ENCODE results near the gene ABHD1.

The ABHD1 gene

DNA sequence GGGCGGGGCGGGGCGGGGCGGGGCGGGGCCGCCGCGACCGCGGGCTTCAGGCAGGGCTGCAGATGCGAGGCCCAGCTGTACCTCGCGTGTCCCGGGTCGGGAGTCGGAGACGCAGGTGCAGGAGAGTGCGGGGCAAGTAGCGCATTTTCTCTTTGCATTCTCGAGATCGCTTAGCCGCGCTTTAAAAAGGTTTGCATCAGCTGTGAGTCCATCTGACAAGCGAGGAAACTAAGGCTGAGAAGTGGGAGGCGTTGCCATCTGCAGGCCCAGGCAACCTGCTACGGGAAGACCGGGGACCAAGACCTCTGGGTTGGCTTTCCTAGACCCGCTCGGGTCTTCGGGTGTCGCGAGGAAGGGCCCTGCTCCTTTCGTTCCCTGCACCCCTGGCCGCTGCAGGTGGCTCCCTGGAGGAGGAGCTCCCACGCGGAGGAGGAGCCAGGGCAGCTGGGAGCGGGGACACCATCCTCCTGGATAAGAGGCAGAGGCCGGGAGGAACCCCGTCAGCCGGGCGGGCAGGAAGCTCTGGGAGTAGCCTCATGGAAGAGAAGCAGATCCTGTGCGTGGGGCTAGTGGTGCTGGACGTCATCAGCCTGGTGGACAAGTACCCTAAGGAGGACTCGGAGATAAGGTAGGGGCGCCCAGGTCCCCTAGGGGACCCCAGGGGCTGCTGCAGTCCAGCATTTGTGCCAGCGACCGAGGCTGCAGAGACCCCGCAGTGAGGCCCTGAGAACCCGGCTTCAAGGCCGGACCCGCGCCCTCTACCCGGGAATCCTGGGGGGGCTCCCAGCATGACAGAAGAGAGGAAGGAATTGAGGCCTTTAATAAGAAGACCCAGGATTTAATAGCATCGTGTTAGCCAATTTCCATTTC is 36.7 kb upstream of the ABHD1 start, which contains the start of gene KHK:
Gene KHK, plus strand, starts transcription at position 49 of the 870 bp plus-strand sequence. Its CDS starts 488 bp downstream, at position 537.
- no peak for DNase-seq (ENCODE audit: low spot score)

DNA sequence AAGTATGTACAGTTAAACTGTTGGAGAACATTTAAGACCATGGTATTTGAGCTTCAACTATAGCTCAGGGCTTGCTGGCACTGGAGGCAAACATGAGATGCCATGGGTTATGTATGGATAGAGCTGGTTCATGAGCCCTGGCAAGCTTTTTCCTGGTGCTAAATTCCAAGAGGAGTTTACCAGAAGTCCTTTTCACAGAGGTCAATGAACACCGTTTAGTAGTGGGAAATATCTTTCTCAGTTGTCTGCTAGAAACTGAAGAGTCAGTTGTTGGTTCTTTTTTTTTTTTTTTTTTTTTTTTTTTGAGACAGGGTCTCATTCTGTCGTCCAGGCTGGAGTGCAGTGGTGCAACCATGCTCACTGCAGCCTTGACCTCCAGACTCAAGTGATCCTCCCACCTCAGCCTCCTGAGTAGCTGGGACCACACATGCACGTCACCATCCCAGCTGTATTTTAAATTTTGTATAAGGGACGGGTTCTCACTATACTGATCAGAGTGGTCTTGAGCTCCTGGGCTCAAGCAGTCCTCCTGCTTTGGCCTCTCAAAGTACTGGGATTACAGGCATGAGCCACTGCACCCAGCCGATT is 35.7 kb upstream of the ABHD1 start:
- DNase-seq (ENCODE audit: low spot score), result no peak

DNA sequence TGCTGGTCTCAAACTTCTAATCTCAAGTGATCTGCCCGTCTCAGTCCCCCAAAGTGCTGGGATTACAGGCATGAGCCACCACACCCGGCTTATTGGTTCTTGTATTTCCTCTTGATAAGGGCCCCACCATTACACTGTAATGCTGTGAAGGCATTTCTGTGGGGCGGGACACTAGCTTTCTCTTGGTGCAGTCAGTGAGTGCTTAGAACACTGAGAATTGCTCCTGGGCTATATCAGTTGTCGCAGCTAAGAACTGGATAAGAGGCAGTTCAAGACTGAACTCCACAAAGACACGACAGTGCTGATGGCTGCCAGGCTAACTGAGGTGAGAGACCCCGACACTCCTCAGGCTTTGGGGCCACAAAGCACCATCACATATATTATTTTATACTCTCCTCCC is 35.0 kb upstream of the ABHD1 start:
- no peak for DNase-seq (ENCODE audit: low spot score)

DNA sequence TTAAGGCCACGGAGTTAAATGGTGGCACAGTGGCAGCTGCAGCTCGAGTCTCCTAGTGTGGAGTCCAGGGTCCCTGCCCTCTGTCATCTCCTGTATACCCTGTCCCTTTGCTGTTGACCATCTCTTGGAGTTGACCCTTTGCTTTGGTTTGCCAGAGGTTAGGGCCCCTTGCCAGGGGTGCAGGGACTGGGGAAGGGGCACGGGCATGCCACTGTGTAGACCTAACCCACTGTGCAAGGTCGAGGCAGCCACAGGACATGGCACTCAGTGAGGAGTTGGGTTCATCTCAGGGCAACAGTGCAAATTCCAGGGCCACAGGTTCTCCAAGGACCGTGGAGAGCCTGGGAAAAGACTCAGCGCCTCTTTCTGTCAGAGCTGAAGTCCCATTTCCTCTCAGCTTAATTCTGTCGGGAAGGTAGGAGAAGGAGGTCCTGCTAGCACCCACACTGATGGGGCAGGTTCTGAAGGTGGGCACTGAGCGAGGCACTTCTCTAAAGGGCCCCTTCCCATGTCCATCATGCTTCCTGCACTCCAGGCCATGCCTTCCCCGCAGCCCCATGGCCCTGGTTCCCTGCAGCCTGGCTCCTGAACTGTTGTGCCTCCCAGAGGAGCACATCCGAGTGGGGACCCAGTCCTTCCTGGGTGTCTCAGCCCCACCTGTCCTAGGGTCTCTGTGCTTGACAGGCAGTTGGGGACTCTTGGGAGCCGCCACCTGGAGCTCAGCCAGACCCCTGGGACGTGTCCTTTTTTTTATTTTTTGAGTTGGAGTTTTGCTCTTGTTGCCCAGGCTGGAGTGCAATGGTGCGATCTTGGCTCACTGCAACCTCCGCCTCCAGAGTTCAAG is 34.3 kb upstream of the ABHD1 start:
- DNase-seq (ENCODE audit: low spot score), result no peak

DNA sequence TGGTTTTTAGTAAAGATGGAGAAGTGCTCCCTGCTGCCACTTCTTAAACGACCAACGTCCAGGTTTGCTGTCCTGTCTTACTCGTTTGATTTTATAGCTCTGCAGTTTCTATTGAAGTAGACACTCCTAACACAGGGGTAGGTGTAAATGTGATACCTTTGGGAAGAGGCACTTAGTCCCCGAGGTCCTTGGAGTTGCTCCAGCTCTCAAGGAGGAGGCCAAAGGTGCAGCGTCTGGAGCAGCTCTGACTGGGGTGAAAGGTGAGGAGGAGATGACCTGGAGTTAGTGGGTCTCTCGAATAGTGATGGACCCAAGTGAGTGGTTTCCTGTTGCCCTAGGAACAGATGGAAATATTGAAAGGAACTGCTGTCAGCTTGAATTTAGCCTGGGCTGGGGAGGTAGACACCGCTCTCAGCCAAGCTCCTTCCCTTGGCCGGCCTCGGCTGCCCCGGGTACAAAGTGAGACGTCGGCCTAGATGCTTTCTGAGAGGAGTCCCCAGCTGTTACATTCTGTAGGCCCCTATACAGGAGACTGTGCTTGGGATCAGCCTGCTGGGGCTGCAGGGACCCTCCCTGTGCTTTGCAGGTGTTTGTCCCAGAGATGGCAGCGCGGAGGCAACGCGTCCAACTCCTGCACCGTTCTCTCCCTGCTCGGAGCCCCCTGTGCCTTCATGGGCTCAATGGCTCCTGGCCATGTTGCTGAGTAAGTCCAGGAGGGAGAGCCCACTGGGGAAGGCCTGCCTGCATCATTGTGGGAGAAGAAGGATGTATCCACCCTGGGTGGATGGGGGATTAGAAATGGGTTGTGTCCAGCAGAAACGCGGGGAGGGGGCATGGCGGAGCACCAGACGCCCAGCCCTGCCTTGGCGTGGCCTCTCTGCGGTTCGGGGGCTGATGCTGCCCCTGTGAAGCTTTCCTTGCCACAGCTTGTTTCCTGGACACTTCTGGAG is 31.6 kb upstream of the ABHD1 start:
- DNase-seq (ENCODE audit: low spot score), result no peak

DNA sequence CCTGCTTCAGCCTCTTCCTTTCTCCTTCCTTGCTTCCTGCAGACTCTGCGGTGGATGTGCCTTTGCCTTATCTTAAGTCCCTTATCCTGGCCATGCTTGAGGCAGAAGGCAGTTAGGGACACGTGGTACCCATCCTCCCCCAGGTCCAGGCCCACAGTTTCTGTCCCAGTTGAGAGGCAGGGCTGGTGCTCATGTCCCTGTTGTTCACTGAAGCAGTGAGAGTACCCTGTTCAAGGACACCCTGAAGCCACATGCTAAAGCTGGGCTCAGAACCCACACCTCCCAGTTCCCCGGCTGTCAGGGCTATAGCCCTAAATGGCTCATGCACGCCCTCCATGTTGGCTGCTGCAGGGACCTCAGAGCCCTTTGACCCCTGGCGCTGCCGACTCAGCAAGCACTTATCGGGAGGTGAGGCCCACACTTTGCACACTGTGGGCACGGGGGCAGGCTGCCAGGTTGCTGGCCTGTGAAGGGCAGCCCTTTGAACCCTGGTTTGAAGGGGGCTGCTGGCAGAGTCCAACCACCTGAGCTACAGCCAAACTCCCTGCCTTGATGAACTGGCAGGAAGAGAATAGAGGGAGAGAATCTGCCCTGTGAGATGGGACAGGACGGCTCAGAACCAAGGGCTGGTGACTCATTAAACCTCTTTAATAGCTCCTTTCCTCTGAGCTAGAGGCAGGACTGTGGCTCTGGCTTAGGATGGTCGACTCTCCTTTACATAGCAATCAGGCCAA is 30.8 kb upstream of the ABHD1 start:
- no peak for DNase-seq (ENCODE audit: low spot score)

DNA sequence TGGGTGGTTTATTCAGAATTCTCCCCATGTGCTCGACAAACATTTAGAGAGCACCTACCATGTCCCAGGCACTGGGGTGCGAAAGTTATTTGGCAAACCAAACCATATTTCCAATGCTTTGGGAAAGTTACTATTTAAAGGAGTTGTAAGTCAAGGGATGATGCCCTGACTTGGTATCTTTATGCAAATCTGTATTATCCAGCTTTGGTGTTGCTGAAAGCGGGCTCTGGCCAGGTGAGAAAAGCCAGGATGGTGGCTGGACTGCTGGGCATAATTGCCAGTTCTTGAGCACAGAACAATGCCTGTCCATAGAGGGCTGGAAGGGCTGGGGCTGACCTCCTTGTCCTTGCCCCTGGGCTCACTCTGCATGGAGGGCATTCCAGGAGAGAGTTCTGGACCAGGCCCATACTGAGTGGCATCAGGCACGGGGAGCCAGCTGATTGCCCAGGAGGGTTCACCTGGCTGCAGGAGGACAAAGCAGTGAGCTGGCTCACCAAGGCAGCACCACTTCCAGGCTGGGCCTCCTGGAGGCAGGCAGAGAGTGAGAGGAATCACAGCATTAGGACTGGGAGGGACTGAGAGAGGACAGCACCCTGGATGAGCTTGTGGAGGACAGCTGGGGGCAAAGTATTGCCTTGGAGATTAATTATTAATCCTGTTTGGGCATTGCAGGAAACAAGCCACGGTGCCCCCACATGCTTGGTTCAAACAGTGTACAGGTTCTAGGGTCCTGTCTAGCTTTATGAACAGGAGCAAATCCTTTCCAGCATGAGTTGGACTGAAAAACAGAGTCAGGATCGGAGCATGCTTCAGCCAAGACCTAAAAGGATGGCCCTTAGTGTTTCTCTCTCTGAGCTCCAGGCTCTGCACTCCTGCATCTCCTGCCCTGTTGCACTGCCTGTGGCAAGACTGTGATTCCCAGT is 29.9 kb upstream of the ABHD1 start:
- no peak for DNase-seq (ENCODE audit: low spot score)

DNA sequence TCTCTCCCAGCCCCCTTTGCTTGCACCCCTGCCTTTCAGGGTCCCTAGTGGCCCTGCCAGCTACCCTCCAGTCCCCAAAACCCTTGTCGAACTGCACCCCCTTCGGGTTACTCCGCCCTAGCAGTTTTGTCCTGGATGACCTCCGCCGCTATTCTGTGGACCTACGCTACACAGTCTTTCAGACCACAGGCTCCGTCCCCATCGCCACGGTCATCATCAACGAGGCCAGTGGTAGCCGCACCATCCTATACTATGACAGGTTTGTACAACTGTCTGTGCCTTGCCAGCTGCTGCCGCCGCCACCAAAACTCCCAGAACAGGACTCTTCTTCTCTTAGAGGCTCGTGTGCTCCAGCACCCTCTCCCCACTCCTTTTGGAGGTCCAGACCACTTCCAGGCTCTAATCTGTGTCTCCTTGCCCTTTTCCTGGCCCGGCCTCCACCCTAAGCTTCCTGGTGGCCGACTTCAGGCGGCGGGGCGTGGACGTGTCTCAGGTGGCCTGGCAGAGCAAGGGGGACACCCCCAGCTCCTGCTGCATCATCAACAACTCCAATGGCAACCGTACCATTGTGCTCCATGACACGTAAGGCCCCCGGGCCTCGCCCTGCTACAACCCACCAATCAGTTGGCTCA is 29.1 kb upstream of the ABHD1 start:
- DNase-seq (ENCODE audit: low spot score), result no peak

DNA sequence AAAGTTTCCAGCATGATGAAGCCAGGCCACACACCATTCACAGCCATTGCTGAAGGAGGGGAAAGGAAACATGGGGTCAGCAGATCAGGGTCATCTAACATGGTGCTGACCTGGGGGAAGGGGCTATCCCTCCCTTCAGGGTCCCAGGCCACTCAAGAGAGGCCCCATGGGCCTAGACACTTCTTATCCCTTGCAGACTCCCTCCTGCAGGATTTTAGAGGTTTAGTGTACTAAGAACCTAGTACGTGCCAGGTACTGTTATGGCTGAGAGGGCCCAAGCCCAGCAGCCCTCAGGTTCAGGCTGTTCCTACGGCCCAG is 28.2 kb upstream of the ABHD1 start:
- DNase-seq (ENCODE audit: low spot score), result no peak

DNA sequence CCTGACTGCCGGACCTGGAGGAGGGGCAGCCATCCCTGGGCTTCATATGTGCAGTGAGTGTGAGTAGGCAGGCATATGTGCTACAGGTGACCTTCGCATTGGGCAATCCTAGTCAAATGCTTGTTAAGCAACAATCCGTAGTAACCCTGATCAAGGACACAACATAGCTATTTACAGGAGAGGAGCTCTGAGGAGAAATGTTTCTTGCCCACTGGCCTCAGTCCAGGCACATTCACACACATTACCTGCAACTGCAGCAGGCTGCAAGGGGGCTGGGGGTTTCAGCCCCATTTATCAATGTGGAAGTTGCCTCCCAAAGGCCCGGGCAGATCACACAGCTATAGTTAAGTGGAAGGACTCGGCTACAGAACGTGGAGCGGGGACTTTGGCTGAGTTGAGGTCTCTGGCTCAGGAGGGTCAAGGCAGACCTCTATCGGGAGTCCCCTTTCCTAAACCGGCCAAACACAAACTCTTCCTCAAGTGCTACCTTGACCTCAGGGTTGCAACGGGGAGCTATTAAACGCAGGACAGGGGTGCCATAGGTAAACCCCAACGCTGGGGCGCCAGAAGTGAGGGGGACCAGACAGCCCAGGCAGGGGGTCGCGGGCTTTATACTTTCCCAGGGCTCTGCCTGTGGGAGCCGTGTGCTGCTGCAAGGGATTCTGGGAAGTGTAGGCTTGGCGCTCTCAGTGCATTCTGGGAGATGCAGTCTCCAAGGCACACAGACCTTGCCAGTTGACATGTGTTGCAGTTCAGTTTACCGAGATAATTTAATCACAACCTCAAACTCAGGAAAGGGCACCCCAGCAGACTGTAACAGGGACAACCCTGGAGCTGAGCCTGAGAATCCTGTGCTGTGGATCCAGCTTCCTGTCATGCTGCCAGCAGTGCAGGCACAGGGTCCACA is 27.6 kb upstream of the ABHD1 start:
- peak; percentile 56 for DNase-seq (ENCODE audit: low spot score)

DNA sequence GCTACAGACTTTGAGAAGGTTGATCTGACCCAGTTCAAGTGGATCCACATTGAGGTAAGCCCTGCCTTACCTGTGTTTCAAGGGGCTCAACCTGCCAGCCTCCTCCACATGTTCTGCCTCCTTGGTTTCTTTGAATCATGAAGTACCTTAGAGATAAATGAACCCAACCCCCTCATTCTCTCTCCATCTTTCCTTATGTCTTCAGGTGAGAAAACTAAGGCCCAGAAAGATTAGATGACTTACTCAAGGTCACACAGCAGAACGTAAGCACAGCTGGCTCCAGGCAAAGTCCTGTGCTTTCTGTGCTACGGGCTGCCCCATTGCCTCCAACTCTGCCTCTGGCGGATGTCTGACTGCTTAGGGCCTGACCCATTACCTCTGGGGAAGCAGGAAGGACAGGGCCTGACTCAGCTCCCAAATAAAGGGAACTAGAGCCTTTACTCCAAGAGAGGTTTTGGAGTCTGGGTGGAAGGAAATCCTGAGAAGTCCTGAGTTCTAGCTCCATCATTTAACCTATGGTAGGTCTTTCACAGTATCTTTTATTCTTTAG is 26.8 kb upstream of the ABHD1 start:
- DNase-seq (ENCODE audit: low spot score), result no peak

DNA sequence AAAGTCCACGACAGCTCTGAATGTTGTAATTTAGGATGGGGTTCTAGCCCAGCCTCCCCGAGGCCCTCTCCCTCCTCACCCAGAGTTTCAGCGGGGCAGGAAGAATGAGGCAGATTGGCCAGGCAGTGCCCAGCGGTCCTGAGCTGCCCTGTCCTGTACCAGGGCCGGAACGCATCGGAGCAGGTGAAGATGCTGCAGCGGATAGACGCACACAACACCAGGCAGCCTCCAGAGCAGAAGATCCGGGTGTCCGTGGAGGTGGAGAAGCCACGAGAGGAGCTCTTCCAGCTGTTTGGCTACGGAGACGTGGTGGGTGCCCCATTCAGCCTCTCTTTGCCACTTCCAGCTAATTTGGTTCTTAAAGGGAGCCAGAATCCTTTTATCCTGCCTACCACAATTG is 26.3 kb upstream of the ABHD1 start:
- no peak for DNase-seq (ENCODE audit: low spot score)

DNA sequence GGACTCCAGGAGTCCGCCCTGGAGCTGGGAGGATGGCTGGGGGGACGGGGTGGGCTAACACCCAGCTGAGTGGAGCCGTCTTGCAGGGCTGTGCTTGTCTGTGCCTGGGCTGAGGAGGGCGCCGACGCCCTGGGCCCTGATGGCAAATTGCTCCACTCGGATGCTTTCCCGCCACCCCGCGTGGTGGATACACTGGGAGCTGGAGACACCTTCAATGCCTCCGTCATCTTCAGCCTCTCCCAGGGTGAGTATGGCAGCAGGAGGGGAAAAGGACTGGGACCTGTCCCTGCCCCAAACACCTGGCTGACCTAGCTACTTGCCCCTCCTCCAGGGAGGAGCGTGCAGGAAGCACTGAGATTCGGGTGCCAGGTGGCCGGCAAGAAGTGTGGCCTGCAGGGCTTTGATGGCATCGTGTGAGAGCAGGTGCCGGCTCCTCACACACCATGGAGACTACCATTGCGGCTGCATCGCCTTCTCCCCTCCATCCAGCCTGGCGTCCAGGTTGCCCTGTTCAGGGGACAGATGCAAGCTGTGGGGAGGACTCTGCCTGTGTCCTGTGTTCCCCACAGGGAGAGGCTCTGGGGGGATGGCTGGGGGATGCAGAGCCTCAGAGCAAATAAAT is 24.2 kb upstream of the ABHD1 start:
- DNase-seq (ENCODE audit: low spot score), result no peak

DNA sequence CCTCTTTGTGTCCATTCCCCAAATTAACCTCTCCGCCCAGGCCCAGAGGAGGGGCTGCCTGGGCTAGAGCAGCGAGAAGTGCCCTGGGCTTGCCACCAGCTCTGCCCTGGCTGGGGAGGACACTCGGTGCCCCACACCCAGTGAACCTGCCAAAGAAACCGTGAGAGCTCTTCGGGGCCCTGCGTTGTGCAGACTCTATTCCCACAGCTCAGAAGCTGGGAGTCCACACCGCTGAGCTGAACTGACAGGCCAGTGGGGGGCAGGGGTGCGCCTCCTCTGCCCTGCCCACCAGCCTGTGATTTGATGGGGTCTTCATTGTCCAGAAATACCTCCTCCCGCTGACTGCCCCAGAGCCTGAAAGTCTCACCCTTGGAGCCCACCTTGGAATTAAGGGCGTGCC is 23.6 kb upstream of the ABHD1 start:
- no peak for DNase-seq (ENCODE audit: low spot score)

DNA sequence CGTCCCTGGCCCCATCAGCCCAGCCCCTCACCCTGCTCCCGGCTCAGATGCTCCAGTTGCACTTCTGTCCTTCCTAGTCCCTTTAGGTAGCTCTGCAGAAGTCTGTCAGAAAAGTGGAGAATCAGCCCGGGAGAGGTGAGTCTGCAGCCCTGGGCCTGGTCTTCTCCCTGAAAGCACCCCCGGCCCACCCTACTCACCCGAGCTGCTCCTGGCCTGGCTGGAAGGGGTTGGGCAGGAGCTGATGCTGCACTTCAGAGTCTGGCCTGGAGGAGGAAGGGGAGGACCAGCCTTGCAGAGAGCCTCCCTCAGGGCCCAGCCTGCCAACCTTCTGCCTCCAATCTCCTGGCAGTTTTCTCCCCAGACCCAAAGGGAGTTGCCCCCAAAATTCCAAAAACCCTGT is 21.3 kb upstream of the ABHD1 start:
- no peak for DNase-seq (ENCODE audit: low spot score)

DNA sequence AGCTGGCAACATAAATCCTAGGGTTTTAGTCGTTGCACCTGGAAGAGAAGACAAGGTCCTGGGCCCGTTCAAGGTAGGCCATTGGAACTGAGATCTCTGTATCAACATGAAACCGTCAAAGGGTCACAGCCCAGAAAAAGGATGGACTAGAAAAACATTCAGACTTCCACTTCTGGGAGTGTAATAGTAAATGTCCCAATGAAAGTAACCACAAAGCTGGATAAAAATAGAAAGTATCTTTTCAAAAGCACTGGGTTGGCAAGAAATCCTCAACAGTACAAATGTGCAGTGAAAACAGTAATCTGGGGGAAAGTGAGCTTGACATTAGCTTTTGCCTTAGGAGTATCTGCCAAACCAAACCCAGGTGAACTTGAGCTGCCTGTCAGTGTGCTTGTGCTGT is 17.6 kb upstream of the ABHD1 start:
- DNase-seq (ENCODE audit: low spot score), result no peak

DNA sequence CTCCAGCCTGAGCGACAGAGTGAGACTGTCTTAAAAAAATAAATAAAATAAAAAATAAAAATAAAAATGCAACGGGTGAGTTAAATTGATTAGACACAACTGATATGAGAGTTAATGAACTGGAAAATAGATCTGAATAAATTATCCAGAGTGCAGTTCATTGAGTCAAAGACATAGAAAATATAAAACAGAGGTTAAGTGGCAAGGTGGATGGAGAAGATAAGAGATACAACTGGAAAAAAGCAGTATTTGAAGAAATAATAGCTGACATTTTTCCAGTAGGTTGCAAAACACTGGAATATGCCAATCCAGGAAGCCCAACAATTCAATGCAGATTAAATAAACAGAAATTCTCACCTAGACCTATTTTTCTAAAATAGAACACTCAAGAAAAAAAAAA is 15.4 kb upstream of the ABHD1 start:
- DNase-seq (ENCODE audit: low spot score), result no peak

DNA sequence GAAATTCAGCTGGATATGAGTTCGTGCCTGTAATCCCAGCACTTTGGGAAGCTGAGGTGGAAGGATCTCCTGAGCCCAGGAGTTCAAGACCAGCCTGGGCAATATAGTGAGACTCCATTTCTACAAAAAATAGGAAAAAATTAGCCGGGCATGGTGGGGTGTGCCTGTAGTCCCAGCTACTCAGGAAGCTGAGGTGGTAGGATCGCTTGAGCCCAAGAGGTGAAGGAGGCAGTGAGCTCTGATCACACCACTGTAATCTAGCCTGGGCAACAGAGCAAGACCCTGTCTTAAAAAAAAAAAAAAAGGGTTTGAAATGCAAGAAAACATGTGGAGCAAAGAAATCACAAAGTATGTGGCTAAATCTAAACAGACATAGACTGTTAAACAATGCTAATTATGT is 14.5 kb upstream of the ABHD1 start:
- DNase-seq (ENCODE audit: low spot score), result no peak
